MM.1S (cell line): ENCODE measurements around the gene CD28.

ENCODE experiments used
- DNase-seq: peaks from one replicate; pipeline ENCODE4 v3.0.0-alpha.2; 2015
- H2AFZ ChIP-seq: fragments of 300-600 bp; sonication (generic); 2 replicates; pipeline ENCODE4 v1.6.0; 2016; ENCODE audit warnings: antibody characterized with exemption, low read length
- H3F3A ChIP-seq: fragments of 300-600 bp; sonication (generic); 2 replicates; pipeline ENCODE4 v1.6.1; 2016; ENCODE audit warnings: mild to moderate bottlenecking, antibody characterized with exemption, low read length, moderate library complexity, mixed read lengths; ENCODE audit not compliant: insufficient read depth
- H3K27ac ChIP-seq: fragments of 300-600 bp; sonication (generic); 2 replicates; pipeline ENCODE4 v1.5.1; 2016; ENCODE audit warnings: mild to moderate bottlenecking, low read length
- H3K27me3 ChIP-seq: fragments of 300-600 bp; sonication (generic); replicated peaks from 2 replicates; pipeline ENCODE4 v1.6.0; 2016; ENCODE audit warnings: low read length; ENCODE audit not compliant: insufficient read depth
- H3K36me3 ChIP-seq: fragments of 300-600 bp; sonication (generic); replicated peaks from 2 replicates; pipeline ENCODE4 v1.6.1; 2016; ENCODE audit warnings: mild to moderate bottlenecking, low read length, mixed read lengths; ENCODE audit not compliant: insufficient read depth
- H3K4me1 ChIP-seq: fragments of 300-600 bp; sonication (generic); 2 replicates; pipeline ENCODE4 v1.6.1; 2016; ENCODE audit warnings: low read length, mixed read lengths
- H3K4me2 ChIP-seq: fragments of 300-600 bp; sonication (generic); 2 replicates; pipeline ENCODE4 v1.6.0; 2016; ENCODE audit warnings: low read depth, low read length
- H3K4me3 ChIP-seq: fragments of 300-600 bp; sonication (generic); 2 replicates; pipeline ENCODE4 v1.5.1; 2016; ENCODE audit warnings: low read length, mixed read lengths
- H3K79me2 ChIP-seq: fragments of 300-600 bp; sonication (generic); 2 replicates; pipeline ENCODE4 v1.6.1; 2016; ENCODE audit warnings: mixed run types, low read length, mixed read lengths
- H3K9ac ChIP-seq: fragments of 300-600 bp; sonication (generic); 2 replicates; pipeline ENCODE4 v1.6.1; 2016; ENCODE audit warnings: low read length, mixed read lengths
- H3K9me2 ChIP-seq: fragments of 300-600 bp; sonication (generic); replicated peaks from 2 replicates; pipeline ENCODE4 v1.6.1; 2016; ENCODE audit warnings: mild to moderate bottlenecking, low read length, mixed read lengths; ENCODE audit not compliant: insufficient read depth
- H3K9me3 ChIP-seq: fragments of 300-600 bp; sonication (generic); replicated peaks from 2 replicates; pipeline ENCODE4 v1.6.1; 2016; ENCODE audit warnings: mild to moderate bottlenecking, low read length, mixed read lengths; ENCODE audit not compliant: insufficient read depth
- H4K20me1 ChIP-seq: fragments of 300-600 bp; sonication (generic); 2 replicates; pipeline ENCODE4 v1.6.1; 2016; ENCODE audit warnings: mild to moderate bottlenecking, low read length, moderate library complexity, mixed read lengths; ENCODE audit not compliant: insufficient read depth
- EZH2 ChIP-seq: fragments of 300-600 bp; sonication (generic); optimal IDR thresholded peaks from 2 replicates; pipeline ENCODE3; 2017; ENCODE audit warnings: low read depth, mild to moderate bottlenecking, antibody characterized with exemption, low read length, mixed read lengths
- EZH2phosphoT487 ChIP-seq: fragments of 300-600 bp; sonication (generic); IDR thresholded peaks from 2 replicates; pipeline ENCODE4 v1.6.1; 2018; ENCODE audit warnings: antibody characterized with exemption, low read length
- TF ChIP-seq, protein P1 (sequence below): fragments of 300-600 bp; sonication (generic); IDR thresholded peaks from 2 replicates; pipeline ENCODE4 v1.5.1; 2016; ENCODE audit warnings: antibody characterized with exemption, low read length, mixed read lengths

CD28 gene

DNA sequence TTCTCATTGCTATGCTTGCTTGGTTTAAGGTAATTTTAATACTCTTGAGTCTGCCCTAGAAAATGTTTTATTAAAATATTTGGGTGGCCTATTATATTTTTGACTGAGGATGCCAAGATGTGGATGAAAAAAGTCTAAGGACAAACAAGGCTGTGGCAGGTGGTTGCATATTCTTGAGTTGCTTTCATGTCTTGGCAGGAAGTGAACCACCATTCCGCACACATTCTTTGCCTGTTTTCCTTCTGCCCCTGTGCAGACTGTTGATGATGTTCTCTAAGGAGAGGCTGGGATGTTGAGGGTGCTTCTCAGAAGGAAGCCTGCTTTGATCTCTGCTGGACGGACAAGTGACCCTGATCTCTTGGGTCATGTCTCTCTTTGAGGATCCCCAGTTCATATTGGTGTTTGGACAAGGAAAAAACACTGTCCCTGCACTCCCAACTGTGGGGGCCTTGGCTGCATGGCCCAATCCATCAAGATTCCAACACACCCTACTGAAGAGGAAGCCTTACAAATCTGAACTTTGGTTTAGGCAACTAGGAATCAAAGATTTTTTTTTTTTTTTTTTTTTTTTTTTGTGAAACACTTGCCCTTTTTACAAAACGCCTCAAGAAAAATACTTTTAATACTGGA lies 45.0 kb upstream of the CD28 start:
- no peak overlapping the region for H3K9ac ChIP-seq
- H4K20me1 ChIP-seq = no peaks in the 10 kb centered on the region
- no peak overlapping the region for H3K4me3 ChIP-seq
- no peak overlapping the region for H3K27ac ChIP-seq
- TF ChIP-seq EZH2phosphoT487 = no peak
- TF ChIP-seq, protein P1, sequence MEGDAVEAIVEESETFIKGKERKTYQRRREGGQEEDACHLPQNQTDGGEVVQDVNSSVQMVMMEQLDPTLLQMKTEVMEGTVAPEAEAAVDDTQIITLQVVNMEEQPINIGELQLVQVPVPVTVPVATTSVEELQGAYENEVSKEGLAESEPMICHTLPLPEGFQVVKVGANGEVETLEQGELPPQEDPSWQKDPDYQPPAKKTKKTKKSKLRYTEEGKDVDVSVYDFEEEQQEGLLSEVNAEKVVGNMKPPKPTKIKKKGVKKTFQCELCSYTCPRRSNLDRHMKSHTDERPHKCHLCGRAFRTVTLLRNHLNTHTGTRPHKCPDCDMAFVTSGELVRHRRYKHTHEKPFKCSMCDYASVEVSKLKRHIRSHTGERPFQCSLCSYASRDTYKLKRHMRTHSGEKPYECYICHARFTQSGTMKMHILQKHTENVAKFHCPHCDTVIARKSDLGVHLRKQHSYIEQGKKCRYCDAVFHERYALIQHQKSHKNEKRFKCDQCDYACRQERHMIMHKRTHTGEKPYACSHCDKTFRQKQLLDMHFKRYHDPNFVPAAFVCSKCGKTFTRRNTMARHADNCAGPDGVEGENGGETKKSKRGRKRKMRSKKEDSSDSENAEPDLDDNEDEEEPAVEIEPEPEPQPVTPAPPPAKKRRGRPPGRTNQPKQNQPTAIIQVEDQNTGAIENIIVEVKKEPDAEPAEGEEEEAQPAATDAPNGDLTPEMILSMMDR = no peak
- TF ChIP-seq EZH2 = no peak
- peaks cover 34% of the 10 kb centered on the region for H3K4me1 ChIP-seq
- no peak for DNase-seq
- 0 out of 2 replicates have a peak, but pooled peaks cover 12% of the 10 kb centered on the region for H3F3A ChIP-seq
- H3K79me2 ChIP-seq = no peaks in the 10 kb centered on the region
- H3K9me2 ChIP-seq = no peaks in the 10 kb centered on the region
- no peak overlapping the region; the same call in 1 of the 2 replicates for H2AFZ ChIP-seq
- no peak overlapping the region for H3K4me2 ChIP-seq
- no peaks in the 10 kb centered on the region for H3K27me3 ChIP-seq
- no peaks in the 10 kb centered on the region for H3K9me3 ChIP-seq
- no peaks in the 10 kb centered on the region for H3K36me3 ChIP-seq

- no peak for DNase-seq
- Histone ChIP-seq H3K9me2 (no peaks in the 10 kb centered on the region), H3K4me1 (peaks cover 34% of the 10 kb centered on the region), H3K27me3 (no peaks in the 10 kb centered on the region), H3K4me2 (no peak overlapping the region), H4K20me1 (no peaks in the 10 kb centered on the region), H3K79me2 (no peaks in the 10 kb centered on the region), H3F3A (0 out of 2 replicates have a peak, but pooled peaks cover 12% of the 10 kb centered on the region), H3K9ac (no peak overlapping the region), H3K27ac (no peak overlapping the region), H3K9me3 (no peaks in the 10 kb centered on the region), H3K4me3 (no peak overlapping the region), H2AFZ (no peak overlapping the region), H3K36me3 (no peaks in the 10 kb centered on the region)
- TF ChIP-seq EZH2phosphoT487 (no peak), EZH2 (no peak)
- TF ChIP-seq, protein P1 = no peak
Observed at GRCh38 chr2:203662487-203662886, 44.0 kb upstream of the CD28 start.

- no peak for TF ChIP-seq EZH2phosphoT487
- TF ChIP-seq, protein P1 = no peak
- no peak for TF ChIP-seq EZH2
- Histone ChIP-seq H3K9me2 (no peaks in the 10 kb centered on the region), H2AFZ (no peak overlapping the region), H3K27ac (no peak overlapping the region), H3K4me2 (no peak overlapping the region), H3K4me1 (peaks cover 38% of the 10 kb centered on the region), H3F3A (0 out of 2 replicates have a peak, but pooled peaks cover 12% of the 10 kb centered on the region), H3K79me2 (no peaks in the 10 kb centered on the region), H3K9me3 (no peaks in the 10 kb centered on the region), H3K27me3 (no peaks in the 10 kb centered on the region), H3K9ac (no peak overlapping the region), H3K36me3 (no peaks in the 10 kb centered on the region), H4K20me1 (no peaks in the 10 kb centered on the region), H3K4me3 (no peak overlapping the region)
- DNase-seq = no peak
Observed at GRCh38 chr2:203662951-203663350, 43.5 kb upstream of the CD28 start.
